Sigmoid colon (tissue), 7 donors: ENCODE results near the gene RFXAP. TPM values are rescaled to one million over a fixed set of nuclear protein-coding genes. Genes with fewer than 3 reads are reported as not detected.

ENCODE experiments used
- DNase-seq: peaks from one replicate; pipeline ENCODE4 v3.0.0-alpha.2; 2019
- H3K27ac ChIP-seq, 4 donors: fragments of 200-600 bp; sonication (generic); one replicate each; pipeline ENCODE4 v1.5.1; 2016 to 2019; ENCODE audit warnings: mild to moderate bottlenecking in 1 of 4
- H3K27me3 ChIP-seq, 3 donors: fragments of 200-600 bp; sonication (generic); one replicate each; pipeline ENCODE4 v1.5.1; 2019; ENCODE audit warnings: mild to moderate bottlenecking in 1 of 3
- H3K36me3 ChIP-seq, 4 donors: fragments of 200-600 bp; sonication (generic); one replicate each; pipeline ENCODE4 v1.5.1; 2016 to 2019
- H3K4me1 ChIP-seq, 4 donors: fragments of 200-600 bp; sonication (generic); one replicate each; pipeline ENCODE4 v1.5.1; 2017 to 2019
- H3K4me3 ChIP-seq, 4 donors: fragments of 200-600 bp; sonication (generic); one replicate each; pipeline ENCODE4 v1.5.1; 2017 to 2019; ENCODE audit warnings: mild to moderate bottlenecking in 2 of 4, moderate library complexity in 1 of 4
- H3K9me3 ChIP-seq, 4 donors: fragments of 200-600 bp in 3 of 4; sonication (generic) in 3 of 4; one replicate each; pipeline versions ENCODE4 v1.5.1 to v1.6.1; 2013 to 2019
- CTCF ChIP-seq, 4 experiments: fragments of 450-650 bp in 3 of 4; fragments of 200-600 bp in 1 of 4; IDR thresholded peaks; one replicate each; pipeline ENCODE4 v1.5.1; 2016 to 2019; ENCODE audit warnings: antibody characterized with exemption in 4 of 4, mild to moderate bottlenecking in 3 of 4, moderate library complexity in 2 of 4
- EP300 ChIP-seq, 4 donors: sonication (generic); formaldehyde crosslinking; IDR thresholded peaks; one replicate each; pipeline ENCODE4 v1.6.1; 2017; ENCODE audit warnings: antibody characterized with exemption in 4 of 4
- POLR2A ChIP-seq, 2 donors: fragments of 450-650 bp; IDR thresholded peaks; one replicate each; pipeline ENCODE4 v1.6.1; 2016; ENCODE audit warnings: antibody characterized with exemption in 2 of 2, mild to moderate bottlenecking in 2 of 2, moderate library complexity in 2 of 2
- POLR2AphosphoS5 ChIP-seq, 4 donors: sonication (generic); formaldehyde crosslinking; IDR thresholded peaks; one replicate each; pipeline ENCODE4 v1.6.1; 2017; ENCODE audit warnings: antibody characterized with exemption in 4 of 4
- WGBS, 2 donors: extraction: QIAGEN DNeasy Blood & Tissue Kit; methylation state at CpG; one replicate each; pipeline ENCODE4 v1.1.7; 2013; 5-methylcytosine and 5-hydroxymethylcytosine counted together
- intact Hi-C: fragments of 100-400 bp; cut with DNase I; formaldehyde crosslinking; loops from one replicate; pipeline ENCODE4 v1.15.1; 2023
- polyA plus RNA-seq, 3 donors: library from polyadenylated mRNA; stranded (reverse); fragments of 200-250 nt; gene quantifications; one replicate each; pipeline ENCODE4 v1.2.3, GENCODE V29; 2013
- total RNA-seq, 4 donors: library from RNA; depleted of rRNA; stranded (reverse); fragments of >200 nt; gene quantifications; one replicate each; pipeline ENCODE4 v1.1.0, GENCODE V29; 2016
- donor health status: healthy with polysubstance abuse.
- donor health status: Bipolar disorder and iron deficiency.
- donor health status: healthy.

Gene RFXAP
- total and polyA plus RNA-seq, 7 donors: 0.60 to 8.3 (median 5.4) TPM

- H3K4me3 ChIP-seq: no peak overlapping the region
- no peaks in the 10 kb centered on the region for H3K9me3 ChIP-seq
- no peak for TF ChIP-seq POLR2AphosphoS5 (IDR thresholded peaks at IDR 0.05)
- no peak for TF ChIP-seq POLR2A (IDR thresholded peaks at IDR 0.05)
- TF ChIP-seq EP300 (IDR thresholded peaks at IDR 0.05): no peak
- no peak for TF ChIP-seq CTCF (IDR thresholded peaks at IDR 0.05)
- no peak for DNase-seq
- H3K27ac ChIP-seq: no peak overlapping the region
- intact Hi-C loops: no loop called here
- peaks cover 0 to 8% (median 0%) of the 10 kb centered on the region in 4 donors for H3K4me1 ChIP-seq
- peaks cover 0 to 49% (median 10%) of the 10 kb centered on the region in 4 donors for H3K36me3 ChIP-seq
- no peaks in the 10 kb centered on the region for H3K27me3 ChIP-seq
Measured at GRCh38 chr13:36866232-36866631, 47.2 kb downstream of the RFXAP start.

GRCh38 chr13:36870050-36870692, 51.1 kb downstream of the RFXAP start:
- no peak for TF ChIP-seq CTCF (IDR thresholded peaks at IDR 0.05)
- TF ChIP-seq POLR2A (IDR thresholded peaks at IDR 0.05): no peak
- no peak for TF ChIP-seq POLR2AphosphoS5 (IDR thresholded peaks at IDR 0.05)
- no peak for TF ChIP-seq EP300 (IDR thresholded peaks at IDR 0.05)
- Histone ChIP-seq H3K27me3 (no peaks in the 10 kb centered on the region), H3K4me1 (peaks cover 0 to 10% (median 0%) of the 10 kb centered on the region in 4 donors), H3K36me3 (peaks cover 0 to 53% (median 7%) of the 10 kb centered on the region in 4 donors), H3K9me3 (no peaks in the 10 kb centered on the region), H3K4me3 (no peak overlapping the region), H3K27ac (no peak overlapping the region)
- intact Hi-C loops: no loop called here
- no peak for DNase-seq
- WGBS, 2 donors: 84 to 85% methylated on average over 1 of the region's 1 CpG

GRCh38 chr13:36872621-36873020, 53.6 kb downstream of the RFXAP start:
- no peaks in the 10 kb centered on the region for H3K27me3 ChIP-seq
- H3K4me1 ChIP-seq: peaks cover 0 to 10% (median 0%) of the 10 kb centered on the region in 4 donors
- H3K9me3 ChIP-seq: no peaks in the 10 kb centered on the region
- DNase-seq: no peak
- no peak for TF ChIP-seq POLR2AphosphoS5 (IDR thresholded peaks at IDR 0.05)
- TF ChIP-seq EP300 (IDR thresholded peaks at IDR 0.05): no peak
- no peak for TF ChIP-seq POLR2A (IDR thresholded peaks at IDR 0.05)
- no peak for TF ChIP-seq CTCF (IDR thresholded peaks at IDR 0.05)
- no peak overlapping the region for H3K27ac ChIP-seq
- intact Hi-C loops: no loop called here
- WGBS, 2 donors: 67 to 77% methylated on average over 10 of the region's 10 CpGs
- no peak overlapping the region for H3K4me3 ChIP-seq
- peaks cover 0 to 33% (median 6%) of the 10 kb centered on the region in 4 donors for H3K36me3 ChIP-seq

GRCh38 chr13:36875431-36875830, 56.4 kb downstream of the RFXAP start:
- Histone ChIP-seq H3K27me3 (no peaks in the 10 kb centered on the region), H3K4me3 (no peak overlapping the region), H3K27ac (no peak overlapping the region), H3K36me3 (peaks cover 0 to 23% (median 4%) of the 10 kb centered on the region in 4 donors), H3K9me3 (no peaks in the 10 kb centered on the region), H3K4me1 (peaks cover 0 to 10% (median 0%) of the 10 kb centered on the region in 4 donors)
- no peak for TF ChIP-seq POLR2AphosphoS5 (IDR thresholded peaks at IDR 0.05)
- TF ChIP-seq EP300 (IDR thresholded peaks at IDR 0.05): no peak
- TF ChIP-seq POLR2A (IDR thresholded peaks at IDR 0.05): no peak
- TF ChIP-seq CTCF (IDR thresholded peaks at IDR 0.05): no peak
- no peak for DNase-seq
- WGBS, 2 donors: 27 to 59% methylated on average over 4 of the region's 4 CpGs
- intact Hi-C loops: no loop called here

- no peak for DNase-seq
- Histone ChIP-seq H3K9me3 (no peaks in the 10 kb centered on the region), H3K36me3 (peaks cover 0 to 21% (median 4%) of the 10 kb centered on the region in 4 donors), H3K4me1 (peaks cover 0 to 13% (median 0%) of the 10 kb centered on the region in 4 donors), H3K27me3 (no peaks in the 10 kb centered on the region), H3K27ac (no peak overlapping the region), H3K4me3 (no peak overlapping the region)
- WGBS, 2 donors: 66 to 83% methylated on average over 4 of the region's 4 CpGs
- no peak for TF ChIP-seq CTCF (IDR thresholded peaks at IDR 0.05)
- no peak for TF ChIP-seq POLR2AphosphoS5 (IDR thresholded peaks at IDR 0.05)
- no peak for TF ChIP-seq EP300 (IDR thresholded peaks at IDR 0.05)
- no peak for TF ChIP-seq POLR2A (IDR thresholded peaks at IDR 0.05)
- intact Hi-C loops: no loop called here
Measured at GRCh38 chr13:36875961-36876360, 56.9 kb downstream of the RFXAP start.
